HG03432 (cell line): ENCODE data around the gene SGPL1.
"Not testable (repeated sequence)": the region's sequence is repeated elsewhere in the genome, so short reads cannot be mapped to it uniquely, and the experiment has no call there.

ENCODE experiments used
- ATAC-seq: cut with Tn5 transposase; IDR thresholded peaks from one replicate; pipeline ENCODE4 v1.9.1; 2021; ENCODE audit warnings: mild to moderate bottlenecking, moderate library complexity; ENCODE audit not compliant: unreplicated experiment

The SGPL1 gene

GRCh38 chr10:70837660-70838059 lies 21.9 kb downstream of the SGPL1 start:
- ATAC-seq, result no peak

- no peak for ATAC-seq
Measured at GRCh38 chr10:70838270-70838805, 22.6 kb downstream of the SGPL1 start.

GRCh38 chr10:70840836-70841235 lies 25.1 kb downstream of the SGPL1 start:
- ATAC-seq, result no peak

- ATAC-seq, result no peak
Measured at GRCh38 chr10:70843333-70843732, 27.6 kb downstream of the SGPL1 start.

GRCh38 chr10:70843776-70844489 lies 28.2 kb downstream of the SGPL1 start:
- ATAC-seq, result no peak

- ATAC-seq, result no peak
Measured at GRCh38 chr10:70845256-70845655, 29.5 kb downstream of the SGPL1 start.

GRCh38 chr10:70845816-70846215 lies 30.1 kb downstream of the SGPL1 start:
- ATAC-seq, result no peak

- no peak for ATAC-seq
Measured at GRCh38 chr10:70846795-70847194, 31.0 kb downstream of the SGPL1 start.

GRCh38 chr10:70847659-70848360 lies 32.1 kb downstream of the SGPL1 start:
- ATAC-seq, result no peak

GRCh38 chr10:70849582-70850016 lies 33.9 kb downstream of the SGPL1 start:
- ATAC-seq, result no peak

GRCh38 chr10:70850097-70850496 lies 34.3 kb downstream of the SGPL1 start:
- ATAC-seq, result no peak

- no peak for ATAC-seq
Measured at GRCh38 chr10:70851597-70852475, 36.1 kb downstream of the SGPL1 start.

GRCh38 chr10:70853038-70853437 lies 37.3 kb downstream of the SGPL1 start:
- ATAC-seq, result no peak

- no peak for ATAC-seq
Measured at GRCh38 chr10:70853457-70853856, 37.7 kb downstream of the SGPL1 start.

- ATAC-seq, result no peak
Measured at GRCh38 chr10:70856454-70856853, 40.7 kb downstream of the SGPL1 start.

GRCh38 chr10:70858759-70859158 lies 43.0 kb downstream of the SGPL1 start:
- no peak for ATAC-seq

GRCh38 chr10:70861495-70862197 lies 45.9 kb downstream of the SGPL1 start:
- ATAC-seq, result not testable (repeated sequence)

- ATAC-seq, result no peak
Measured at GRCh38 chr10:70863470-70864160, 47.9 kb downstream of the SGPL1 start.

- no peak for ATAC-seq
Measured at GRCh38 chr10:70864935-70865334, 49.2 kb downstream of the SGPL1 start.

- no peak for ATAC-seq
Measured at GRCh38 chr10:70866424-70866823, 50.7 kb downstream of the SGPL1 start.
